ENCODE measurements around the gene MID1.

The MID1 gene

GRCh38 chrX:10607233-10607632 is 13.2 kb downstream of the MID1 start:
- Mint-ChIP-seq H3K27ac (no peak overlapping the region), H3K36me3 (ENCODE audit: low read depth) (peaks cover 31% of the 10 kb centered on the region), H3K27me3 (ENCODE audit: low read depth, poor library complexity) (no peaks in the 10 kb centered on the region), H3K9me3 (peaks cover 28% of the 10 kb centered on the region), H3K4me1 (peaks cover 32% of the 10 kb centered on the region), H3K4me3 (no peak overlapping the region)
- no peak for TF ChIP-seq CTCF (IDR thresholded peaks at IDR 0.05)
- DNase-seq, result no peak

- no peak for TF ChIP-seq CTCF (IDR thresholded peaks at IDR 0.05)
- peaks cover 15% of the 10 kb centered on the region for H3K4me1 Mint-ChIP-seq
- no peak for DNase-seq
- peaks cover 28% of the 10 kb centered on the region for H3K9me3 Mint-ChIP-seq
- no peak overlapping the region for H3K27ac Mint-ChIP-seq
- no peaks in the 10 kb centered on the region for H3K27me3 Mint-ChIP-seq (ENCODE audit: low read depth, poor library complexity)
- peaks cover 18% of the 10 kb centered on the region for H3K36me3 Mint-ChIP-seq (ENCODE audit: low read depth)
- no peak overlapping the region for H3K4me3 Mint-ChIP-seq
Observed at GRCh38 chrX:10603612-10604011, 16.8 kb downstream of the MID1 start.

GRCh38 chrX:10602646-10603045 is 17.7 kb downstream of the MID1 start:
- Mint-ChIP-seq H3K27ac (no peak overlapping the region), H3K27me3 (ENCODE audit: low read depth, poor library complexity) (no peaks in the 10 kb centered on the region), H3K9me3 (peaks cover 20% of the 10 kb centered on the region), H3K36me3 (ENCODE audit: low read depth) (peaks cover 9% of the 10 kb centered on the region), H3K4me1 (peaks cover 15% of the 10 kb centered on the region), H3K4me3 (no peak overlapping the region)
- TF ChIP-seq CTCF (IDR thresholded peaks at IDR 0.05), result no peak
- no peak for DNase-seq

- no peaks in the 10 kb centered on the region for H3K27me3 Mint-ChIP-seq (ENCODE audit: low read depth, poor library complexity)
- peaks cover 15% of the 10 kb centered on the region for H3K9me3 Mint-ChIP-seq
- TF ChIP-seq CTCF (IDR thresholded peaks at IDR 0.05), result no peak
- no peak for DNase-seq
- no peak overlapping the region for H3K4me3 Mint-ChIP-seq
- H3K36me3 Mint-ChIP-seq (ENCODE audit: low read depth), result peaks cover 8% of the 10 kb centered on the region
- H3K4me1 Mint-ChIP-seq, result peaks cover 11% of the 10 kb centered on the region
- no peak overlapping the region for H3K27ac Mint-ChIP-seq
Observed at GRCh38 chrX:10600479-10600878, 19.9 kb downstream of the MID1 start.

GRCh38 chrX:10598540-10598939 is 21.8 kb downstream of the MID1 start:
- Mint-ChIP-seq H3K27ac (no peak overlapping the region), H3K9me3 (peaks cover 20% of the 10 kb centered on the region), H3K36me3 (ENCODE audit: low read depth) (peaks cover 8% of the 10 kb centered on the region), H3K27me3 (ENCODE audit: low read depth, poor library complexity) (peaks cover 3% of the 10 kb centered on the region), H3K4me1 (peaks cover 6% of the 10 kb centered on the region), H3K4me3 (no peak overlapping the region)
- TF ChIP-seq CTCF (IDR thresholded peaks at IDR 0.05), result no peak
- no peak for DNase-seq

- Mint-ChIP-seq H3K36me3 (ENCODE audit: low read depth) (peaks cover 4% of the 10 kb centered on the region), H3K9me3 (peaks cover 20% of the 10 kb centered on the region), H3K4me1 (no peaks in the 10 kb centered on the region), H3K4me3 (no peak overlapping the region), H3K27ac (no peak overlapping the region), H3K27me3 (ENCODE audit: low read depth, poor library complexity) (peaks cover 3% of the 10 kb centered on the region)
- no peak for DNase-seq
- TF ChIP-seq CTCF (IDR thresholded peaks at IDR 0.05), result no peak
Observed at GRCh38 chrX:10597871-10598270, 22.5 kb downstream of the MID1 start.

All from nephron progenitor cell (in vitro differentiated cells).